ENCODE measurements around the gene FAM53C.
A peak's percentile ranks its signal among the peaks of the same experiment; 100 is the strongest.

The FAM53C gene

GRCh38 chr5:138350563-138350890 is 12.5 kb downstream of the FAM53C start:
- in situ Hi-C loops (cut with MboI; ENCODE audit: low pct_unique_long_range_greater_than_20kb, low sequenced_read_pairs, unreplicated experiment), result no loop called here
- TF ChIP-seq, protein P1, sequence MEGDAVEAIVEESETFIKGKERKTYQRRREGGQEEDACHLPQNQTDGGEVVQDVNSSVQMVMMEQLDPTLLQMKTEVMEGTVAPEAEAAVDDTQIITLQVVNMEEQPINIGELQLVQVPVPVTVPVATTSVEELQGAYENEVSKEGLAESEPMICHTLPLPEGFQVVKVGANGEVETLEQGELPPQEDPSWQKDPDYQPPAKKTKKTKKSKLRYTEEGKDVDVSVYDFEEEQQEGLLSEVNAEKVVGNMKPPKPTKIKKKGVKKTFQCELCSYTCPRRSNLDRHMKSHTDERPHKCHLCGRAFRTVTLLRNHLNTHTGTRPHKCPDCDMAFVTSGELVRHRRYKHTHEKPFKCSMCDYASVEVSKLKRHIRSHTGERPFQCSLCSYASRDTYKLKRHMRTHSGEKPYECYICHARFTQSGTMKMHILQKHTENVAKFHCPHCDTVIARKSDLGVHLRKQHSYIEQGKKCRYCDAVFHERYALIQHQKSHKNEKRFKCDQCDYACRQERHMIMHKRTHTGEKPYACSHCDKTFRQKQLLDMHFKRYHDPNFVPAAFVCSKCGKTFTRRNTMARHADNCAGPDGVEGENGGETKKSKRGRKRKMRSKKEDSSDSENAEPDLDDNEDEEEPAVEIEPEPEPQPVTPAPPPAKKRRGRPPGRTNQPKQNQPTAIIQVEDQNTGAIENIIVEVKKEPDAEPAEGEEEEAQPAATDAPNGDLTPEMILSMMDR (IDR thresholded peaks at IDR 0.05; ENCODE audit: extremely low read depth, insufficient read depth, missing control alignments), result no peak
- DNase-seq (ENCODE audit: low spot score), result no peak

GRCh38 chr5:138351056-138351455 is 13.0 kb downstream of the FAM53C start:
- no peak for DNase-seq (ENCODE audit: low spot score)
- TF ChIP-seq, protein P1 (IDR thresholded peaks at IDR 0.05; ENCODE audit: extremely low read depth, insufficient read depth, missing control alignments), result no peak
- in situ Hi-C loops (cut with MboI; ENCODE audit: low pct_unique_long_range_greater_than_20kb, low sequenced_read_pairs, unreplicated experiment), result no loop called here

- peak; percentile 10 for DNase-seq (ENCODE audit: low spot score)
- TF ChIP-seq, protein P1 (IDR thresholded peaks at IDR 0.05; ENCODE audit: extremely low read depth, insufficient read depth, missing control alignments), result no peak
- in situ Hi-C loops (cut with MboI; ENCODE audit: low pct_unique_long_range_greater_than_20kb, low sequenced_read_pairs, unreplicated experiment), result no loop called here
These were observed 13.5 kb downstream of the FAM53C start for GRCh38 chr5:138351517-138351916.

GRCh38 chr5:138352071-138352721 is 14.1 kb downstream of the FAM53C start, which contains the start of gene KDM3B:
TSS of gene KDM3B (plus strand) at chr5:138352685. CDS start at chr5:138352796, 111 bp downstream.
- TF ChIP-seq, protein P1 (IDR thresholded peaks at IDR 0.05; ENCODE audit: extremely low read depth, insufficient read depth, missing control alignments), result peak; percentile 100
- in situ Hi-C loops (cut with MboI; ENCODE audit: low pct_unique_long_range_greater_than_20kb, low sequenced_read_pairs, unreplicated experiment), result no loop called here
- peak; percentile 97 for DNase-seq (ENCODE audit: low spot score)

- TF ChIP-seq, protein P1 (IDR thresholded peaks at IDR 0.05; ENCODE audit: extremely low read depth, insufficient read depth, missing control alignments), result peak; percentile 69
- in situ Hi-C loops (cut with MboI; ENCODE audit: low pct_unique_long_range_greater_than_20kb, low sequenced_read_pairs, unreplicated experiment), result no loop called here
- peak; percentile 80 for DNase-seq (ENCODE audit: low spot score)
These were observed 14.9 kb downstream of the FAM53C start for GRCh38 chr5:138352722-138353559.

GRCh38 chr5:138353560-138354080 is 15.6 kb downstream of the FAM53C start:
- peak; percentile 45 for DNase-seq (ENCODE audit: low spot score)
- in situ Hi-C loops (cut with MboI; ENCODE audit: low pct_unique_long_range_greater_than_20kb, low sequenced_read_pairs, unreplicated experiment), result no loop called here

More at GRCh38 chr5:138353560-138354080, 15.6 kb downstream of the FAM53C start:
- TF ChIP-seq, protein P1 (IDR thresholded peaks at IDR 0.05; ENCODE audit: extremely low read depth, insufficient read depth, missing control alignments), result no peak

Measured in GM13977 (cell line).